CMK (cell line): Measurements from ENCODE around the gene NRXN3.

Experiments used
- DNase-seq: peaks from one replicate; pipeline ENCODE4 v3.0.0-alpha.2; 2010; ENCODE audit warnings: low read depth

NRXN3 gene

DNA sequence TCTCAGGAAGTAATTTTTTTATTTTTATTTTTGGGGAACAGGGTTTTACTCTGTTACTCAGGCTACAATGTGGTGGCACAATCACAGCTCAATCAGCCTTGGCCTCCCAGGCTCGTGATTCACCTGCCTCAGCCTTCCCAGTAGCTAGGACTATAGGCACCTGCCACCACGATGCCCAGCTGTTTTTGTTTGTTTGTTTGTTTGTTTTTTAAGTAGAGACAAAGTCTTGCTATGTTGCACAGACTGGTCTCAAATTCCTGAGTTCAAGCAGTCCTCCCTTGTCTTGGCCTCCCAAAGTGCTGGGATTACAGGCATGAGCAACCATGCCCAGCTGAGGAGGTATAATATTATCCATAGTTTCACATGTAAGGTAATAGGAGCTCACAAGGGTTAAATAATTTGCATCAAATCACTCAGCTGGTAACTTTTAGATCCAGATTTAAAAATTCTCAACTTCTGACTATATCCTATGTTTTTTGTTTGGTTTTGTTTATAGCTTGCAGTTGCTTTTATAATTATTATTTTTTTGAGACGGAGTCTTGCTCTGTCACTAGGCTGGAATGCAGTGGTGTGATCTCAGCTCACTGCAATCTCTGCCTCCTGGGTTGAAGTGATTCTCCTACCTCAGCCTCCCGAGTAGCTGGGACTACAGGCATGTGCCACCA lies 1411.9 kb downstream of the NRXN3 start:
- DNase-seq: no peak

DNA sequence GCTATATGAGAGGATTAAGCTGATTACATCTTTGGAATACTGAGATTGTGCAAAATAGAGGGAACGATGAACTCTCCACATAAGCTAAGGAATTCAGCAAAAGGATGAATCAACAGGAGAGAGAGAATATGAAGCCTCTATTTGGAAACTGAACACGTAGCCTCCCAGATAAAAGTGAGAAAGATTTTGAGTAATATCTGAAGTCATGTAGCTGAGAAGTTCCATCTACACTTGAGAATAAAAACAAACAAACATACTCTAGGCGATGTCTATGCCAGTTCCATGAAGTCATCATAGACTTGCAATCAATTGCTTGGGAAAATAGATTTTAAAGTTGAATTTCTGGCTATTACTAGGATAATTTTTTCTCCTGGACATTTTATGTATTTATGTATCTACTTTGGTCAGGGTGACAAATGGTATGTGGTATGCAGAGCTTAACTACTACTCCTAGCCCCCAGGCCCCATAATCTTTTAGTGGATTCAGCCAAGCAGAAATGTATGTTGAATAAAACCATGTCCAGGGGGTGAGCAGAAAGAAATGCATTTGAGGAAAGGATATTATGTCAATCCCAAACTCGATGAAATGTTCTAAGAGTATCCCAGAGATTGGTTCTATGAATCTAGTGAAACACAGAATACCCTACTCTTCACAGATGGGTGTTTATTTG lies 1413.7 kb downstream of the NRXN3 start:
- no peak for DNase-seq

DNA sequence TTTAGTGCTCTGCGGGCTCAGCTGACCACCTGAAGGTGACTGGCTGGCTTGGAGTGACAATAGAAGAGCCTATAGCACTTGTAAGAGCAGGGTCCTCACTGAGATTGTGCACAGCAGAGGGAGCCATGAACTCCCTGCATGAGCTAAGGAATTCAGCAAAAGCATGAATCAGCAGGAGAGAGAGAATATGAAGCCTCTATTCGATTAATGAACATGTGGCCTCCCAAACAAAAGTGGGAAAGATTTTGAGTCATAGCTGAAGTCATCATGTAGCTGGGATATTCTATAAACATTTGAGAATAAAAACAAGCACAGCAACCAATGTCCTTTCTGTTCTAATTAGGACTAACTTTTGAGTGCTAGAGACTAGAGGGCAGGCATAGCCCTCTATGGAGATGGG lies 1414.5 kb downstream of the NRXN3 start:
- DNase-seq: no peak

DNA sequence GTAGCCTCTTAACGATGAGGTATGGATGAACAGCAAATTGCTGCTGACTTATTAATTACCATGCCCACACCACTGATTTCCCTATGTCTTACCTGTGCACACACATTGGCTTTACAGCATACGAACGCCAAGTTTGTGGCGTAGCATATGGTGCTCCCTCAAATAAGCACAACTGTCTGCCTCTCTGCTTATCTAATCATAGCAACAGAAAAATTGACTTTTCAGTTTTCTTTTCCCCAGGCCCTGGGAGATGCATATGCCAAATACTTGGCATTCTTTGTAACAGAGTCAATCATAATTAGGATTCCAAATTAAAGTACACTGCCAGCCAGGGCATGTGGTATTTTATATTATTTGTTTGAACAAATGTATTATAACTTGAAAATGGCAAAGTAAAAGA lies 1415.7 kb downstream of the NRXN3 start:
- no peak for DNase-seq

DNA sequence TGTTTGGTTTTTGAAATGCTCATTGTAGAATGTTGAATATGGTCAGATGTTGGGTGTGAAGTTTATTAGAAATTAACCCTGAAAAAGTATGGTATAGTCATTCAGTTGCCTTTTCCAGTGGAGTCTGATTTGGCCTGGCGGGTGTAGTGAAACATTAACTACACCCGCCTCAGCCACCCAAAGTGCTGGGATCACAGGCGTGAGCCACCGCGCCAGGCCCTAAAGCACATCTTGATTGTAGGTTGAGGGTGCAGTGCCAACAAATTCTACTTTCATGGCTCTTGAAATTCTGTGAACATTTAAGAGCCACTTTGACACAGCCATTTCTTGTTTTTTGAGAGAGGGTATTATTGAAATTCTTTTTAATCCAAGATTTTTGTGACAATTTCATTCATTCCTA lies 1416.2 kb downstream of the NRXN3 start:
- DNase-seq: no peak

DNA sequence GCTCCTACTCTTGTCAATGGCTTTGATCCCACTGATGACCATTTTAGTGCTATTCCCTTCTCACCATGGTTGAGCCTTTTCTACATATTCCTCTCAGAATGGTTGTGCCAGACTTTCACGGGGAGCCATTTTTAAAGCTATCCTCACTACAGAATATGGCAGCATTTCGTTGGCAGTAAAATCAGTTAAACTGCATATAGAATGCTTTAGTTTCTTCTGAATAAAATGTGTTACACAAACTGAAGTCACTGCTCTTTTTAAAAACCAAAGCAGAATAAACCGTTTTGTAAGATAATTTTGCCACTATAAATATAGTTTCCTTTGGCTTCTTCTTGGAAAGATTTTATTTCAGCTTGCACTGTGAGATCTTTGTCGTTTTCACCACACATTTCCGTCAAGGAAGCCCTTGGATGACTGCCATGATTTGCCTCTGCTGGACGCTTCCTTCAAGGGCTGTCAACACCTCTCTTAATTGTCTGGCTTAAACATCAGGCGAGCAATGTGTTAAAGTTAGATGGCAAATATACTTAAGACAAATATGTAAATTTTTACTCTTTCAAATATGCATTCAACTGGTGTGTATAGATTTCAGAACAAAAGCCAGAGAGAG lies 1416.9 kb downstream of the NRXN3 start:
- no peak for DNase-seq

DNA sequence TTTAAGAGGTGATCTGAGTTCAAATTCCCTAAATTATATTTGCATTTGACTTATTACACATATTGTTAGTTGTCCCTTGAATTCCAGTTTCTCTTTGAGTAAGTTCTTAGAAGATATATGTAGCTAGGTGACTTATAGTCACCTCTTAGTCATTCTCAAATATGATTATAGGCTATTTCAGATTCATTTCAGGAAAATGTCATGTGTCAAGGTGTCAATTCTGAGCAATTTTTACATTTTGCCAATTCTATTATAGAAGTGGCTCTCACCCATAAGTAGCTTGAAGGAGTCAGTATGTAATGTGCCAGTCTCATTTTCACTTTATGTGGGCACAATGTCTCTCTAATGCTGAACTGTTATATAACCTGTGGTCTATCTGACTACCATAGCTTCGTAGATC lies 1417.7 kb downstream of the NRXN3 start:
- no peak for DNase-seq

DNA sequence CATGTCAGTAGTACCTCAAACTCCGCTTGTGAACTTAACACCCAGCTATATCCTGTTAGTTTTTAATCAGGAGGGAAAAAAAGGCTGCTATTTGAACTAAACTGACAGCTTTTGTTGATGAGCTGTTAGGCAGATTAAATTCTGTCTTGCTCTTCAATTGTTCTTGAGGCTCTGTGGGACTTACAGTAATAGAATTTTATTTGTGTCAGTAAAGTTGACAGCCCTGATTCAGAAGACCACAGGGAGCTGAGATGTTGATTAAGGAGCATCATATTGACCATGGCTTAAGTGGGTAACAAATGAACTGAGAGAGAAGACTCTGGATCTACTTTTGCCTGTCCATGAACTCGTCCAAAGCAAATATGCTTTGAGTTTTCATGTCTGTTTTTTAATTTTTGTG lies 1418.2 kb downstream of the NRXN3 start:
- DNase-seq: no peak

DNA sequence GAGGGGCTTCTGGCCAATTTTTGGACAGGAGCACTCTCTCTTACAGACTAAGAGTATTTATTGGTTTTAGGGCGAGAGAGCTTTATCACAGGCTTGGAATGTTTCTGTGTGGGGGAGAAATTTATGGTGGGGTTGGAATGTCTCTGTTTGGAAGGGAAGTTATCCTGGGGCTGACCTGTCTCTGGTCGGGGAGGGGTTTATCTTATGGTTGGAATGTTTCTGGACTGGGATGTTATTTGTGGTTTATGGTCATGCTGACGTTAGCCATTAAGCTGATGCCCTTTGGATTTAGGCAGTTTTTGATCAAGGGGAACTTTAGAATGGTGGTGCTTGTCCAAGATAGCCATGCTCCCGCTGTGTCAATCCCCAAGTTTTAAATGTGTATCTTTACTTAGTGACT lies 1426.4 kb downstream of the NRXN3 start:
- DNase-seq: no peak

DNA sequence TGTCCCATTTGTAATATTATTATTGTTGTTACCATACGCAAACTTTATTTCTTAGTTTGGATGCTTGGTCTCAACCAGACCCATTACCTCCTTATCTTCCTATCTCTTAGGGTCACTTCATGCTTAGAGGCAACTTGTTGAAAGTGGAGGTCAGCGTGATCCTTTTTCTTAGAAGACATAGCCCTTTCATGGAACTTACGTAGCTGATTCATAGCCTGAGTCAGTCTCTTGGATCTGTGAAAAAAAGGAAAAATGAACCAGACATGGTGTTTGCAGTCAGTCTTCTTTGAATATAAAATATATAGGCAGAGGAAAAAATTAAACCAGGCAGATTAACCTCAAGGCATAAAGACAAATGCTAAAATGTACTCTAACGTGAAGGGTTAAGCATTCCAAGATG lies 1427.4 kb downstream of the NRXN3 start:
- no peak for DNase-seq

DNA sequence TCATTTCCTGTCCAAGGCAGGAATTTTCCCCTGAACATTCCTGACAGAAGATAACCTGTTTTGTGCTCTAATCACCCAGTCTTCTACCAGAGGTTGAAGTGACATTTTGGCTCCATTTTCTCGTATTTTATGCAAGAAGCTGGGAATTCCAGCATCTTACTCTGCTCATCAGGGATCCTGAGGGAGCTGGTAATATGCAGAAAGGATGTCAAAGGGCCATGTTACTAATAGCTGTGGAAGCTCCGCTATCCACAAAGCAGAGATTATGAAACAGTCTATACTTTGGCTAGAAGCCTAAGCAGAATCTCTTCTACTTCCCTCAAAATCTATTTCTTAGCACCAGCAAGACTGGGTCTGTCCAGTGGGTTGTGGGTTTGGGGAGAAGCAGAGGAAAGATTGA lies 1428.2 kb downstream of the NRXN3 start:
- no peak for DNase-seq

DNA sequence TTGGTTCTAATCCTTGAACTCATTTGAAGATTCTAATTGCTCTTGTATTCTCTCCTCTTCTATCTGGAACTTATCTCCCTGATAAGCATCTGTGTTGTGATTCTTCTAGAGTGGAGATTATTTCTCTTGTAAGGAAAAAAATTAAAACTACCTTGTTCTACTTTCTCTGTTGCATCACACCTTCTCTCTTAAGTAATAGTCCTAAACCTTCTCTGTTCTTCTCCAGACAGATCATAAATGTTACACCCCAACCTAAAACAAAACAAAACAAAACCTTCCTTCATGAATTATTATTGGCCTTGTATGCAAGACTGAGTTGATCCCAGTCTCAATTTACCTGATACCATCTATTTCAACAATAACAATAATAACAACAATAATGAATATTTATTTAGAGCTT lies 1429.1 kb downstream of the NRXN3 start:
- DNase-seq: no peak

DNA sequence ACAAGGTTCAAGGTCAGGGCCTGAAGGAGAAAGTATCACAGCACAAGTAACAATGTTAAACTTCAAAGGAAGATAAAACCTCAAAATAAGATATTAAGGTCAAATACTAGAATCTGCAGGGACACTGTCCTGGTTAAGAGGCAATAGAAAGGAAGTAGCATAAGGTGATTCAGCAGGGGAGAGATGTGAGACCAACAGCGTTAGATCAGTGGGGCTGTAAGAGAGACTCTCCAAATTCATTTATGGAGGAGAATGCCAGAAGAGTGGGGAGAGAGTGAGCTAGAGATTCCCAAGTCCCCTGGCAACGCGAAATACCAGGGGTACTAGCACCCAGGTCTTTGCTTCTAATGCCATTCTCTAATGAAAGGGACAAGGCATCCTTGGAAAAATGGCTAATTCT lies 1430.2 kb downstream of the NRXN3 start:
- DNase-seq: no peak

DNA sequence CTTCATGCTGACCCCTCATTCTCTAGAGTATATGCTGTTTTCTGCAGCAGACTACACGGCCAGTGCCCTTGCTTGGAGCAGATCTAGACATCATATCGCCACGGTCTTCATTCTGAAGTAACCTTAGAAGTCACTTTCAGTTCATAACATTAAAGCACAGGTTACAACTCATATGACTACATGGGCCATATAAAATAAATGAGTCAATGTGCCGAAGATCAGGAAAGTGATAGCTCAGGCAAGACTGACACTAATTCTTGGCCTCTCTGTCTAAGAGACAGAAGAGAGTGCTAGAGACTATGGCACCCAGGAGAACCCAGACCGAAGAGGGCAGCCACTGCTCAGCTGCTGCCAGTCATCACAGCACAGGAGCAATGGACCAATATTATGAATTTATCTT lies 1431.4 kb downstream of the NRXN3 start:
- DNase-seq: no peak

DNA sequence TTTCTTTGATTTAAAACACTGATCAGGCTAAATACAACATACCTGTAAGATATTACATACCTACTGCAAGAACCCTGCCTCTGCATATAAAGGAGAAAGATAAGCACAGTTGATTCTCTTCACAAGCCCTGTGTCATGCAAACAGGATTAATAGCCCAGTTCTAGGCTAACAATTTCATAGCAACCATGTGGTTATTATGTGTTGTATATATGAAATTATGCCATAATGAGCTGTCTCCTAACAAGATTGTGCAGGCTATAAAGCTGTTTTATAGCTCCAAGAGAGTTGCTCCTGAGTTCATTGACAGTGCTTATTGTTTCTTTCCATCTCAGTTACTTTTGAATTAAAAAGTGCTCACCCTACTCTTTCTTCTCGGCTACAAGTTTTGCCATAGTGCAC lies 1431.9 kb downstream of the NRXN3 start:
- DNase-seq: no peak

DNA sequence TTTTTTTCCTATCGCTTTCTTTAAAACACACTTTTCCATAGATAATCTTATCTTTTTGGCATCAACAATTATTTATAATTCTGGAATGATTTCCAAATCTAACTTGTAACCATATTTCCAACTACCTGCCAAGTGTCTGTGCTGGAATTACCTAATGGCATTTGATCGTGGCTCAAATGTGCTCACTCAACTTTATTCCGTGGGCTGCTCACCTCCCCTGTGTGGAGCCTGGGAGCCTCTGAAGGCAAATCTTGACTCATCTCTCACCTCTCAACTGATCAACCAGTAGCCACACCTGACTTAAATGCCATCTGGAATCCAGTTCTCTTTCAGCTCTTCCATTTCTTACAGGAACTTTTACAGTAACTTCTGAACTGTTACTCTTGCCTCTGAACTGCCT lies 1432.6 kb downstream of the NRXN3 start:
- DNase-seq: no peak

DNA sequence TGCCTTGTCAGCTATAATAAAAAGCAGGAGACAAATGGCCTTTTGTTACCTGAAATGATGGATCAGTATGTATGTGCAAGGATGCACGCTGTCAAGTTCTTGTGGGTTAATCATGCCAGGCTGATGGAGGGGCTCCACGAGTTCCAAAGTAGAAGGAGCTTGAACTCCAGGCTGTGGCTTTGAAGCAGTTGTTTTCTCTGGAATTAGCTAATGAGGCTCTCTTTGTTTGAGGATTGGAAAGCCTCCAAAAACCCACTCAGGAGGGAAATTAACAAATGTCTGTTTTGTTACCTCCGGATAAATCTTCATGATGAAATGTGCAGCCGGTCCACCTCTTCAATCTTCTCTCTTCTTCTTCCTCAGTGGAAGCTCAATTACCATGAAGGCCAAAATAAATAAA lies 1435.7 kb downstream of the NRXN3 start:
- DNase-seq: no peak

DNA sequence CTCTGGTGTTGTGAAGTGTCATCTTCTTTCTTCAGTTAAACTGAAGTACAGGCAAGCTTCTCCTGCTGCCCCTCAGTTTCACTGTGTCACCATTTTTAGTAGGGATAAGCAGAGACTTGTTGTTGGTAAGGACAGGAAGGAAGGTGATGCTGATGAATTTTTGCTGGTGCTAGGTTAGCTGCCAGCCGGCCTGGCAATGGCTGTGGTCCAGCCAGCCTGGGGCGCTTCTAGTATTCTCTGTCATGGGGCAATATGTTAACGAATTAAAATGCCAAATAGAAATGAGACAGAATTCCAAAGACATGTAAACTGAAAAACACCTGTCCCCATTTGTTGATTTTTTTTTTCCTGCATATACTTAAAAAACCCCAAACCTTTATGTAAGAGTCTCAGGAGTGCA lies 1438.3 kb downstream of the NRXN3 start:
- DNase-seq: no peak

DNA sequence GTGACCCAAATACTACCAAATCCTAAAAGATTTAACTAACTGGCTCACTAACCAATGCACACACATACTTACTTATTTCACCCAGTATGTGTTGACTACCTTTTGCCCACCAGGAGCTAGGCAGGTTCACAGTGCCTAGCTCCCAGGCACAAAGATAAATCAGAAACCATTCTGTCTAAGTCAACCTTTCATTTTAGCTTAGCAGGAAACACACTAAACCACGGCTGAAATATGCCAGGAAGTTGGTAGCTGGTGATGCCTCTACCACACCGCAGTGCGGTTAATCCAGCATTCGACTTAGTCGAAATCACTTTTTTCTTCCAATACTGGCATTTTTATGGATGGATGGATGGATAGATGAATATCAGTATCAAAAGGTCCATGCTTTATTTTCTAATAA lies 1443.5 kb downstream of the NRXN3 start:
- no peak for DNase-seq

DNA sequence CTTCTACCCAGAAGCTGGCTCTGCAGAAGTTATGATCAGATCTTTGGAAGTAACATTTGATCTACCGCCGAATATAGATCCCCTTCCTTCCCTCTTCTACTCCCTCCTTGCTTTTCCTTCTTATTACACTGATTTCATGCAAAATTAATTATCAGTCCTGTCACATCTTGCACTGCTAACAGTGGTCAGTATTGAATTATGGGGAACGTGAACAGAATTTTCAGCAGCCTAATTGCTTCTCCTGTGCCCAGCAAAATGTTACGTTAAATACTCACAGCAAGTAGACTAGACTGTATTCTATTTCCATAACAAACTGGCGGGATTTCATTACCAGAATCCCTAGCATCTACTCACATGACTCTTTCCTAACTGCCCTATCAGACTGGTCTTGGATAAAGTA lies 1444.3 kb downstream of the NRXN3 start:
- no peak for DNase-seq

DNA sequence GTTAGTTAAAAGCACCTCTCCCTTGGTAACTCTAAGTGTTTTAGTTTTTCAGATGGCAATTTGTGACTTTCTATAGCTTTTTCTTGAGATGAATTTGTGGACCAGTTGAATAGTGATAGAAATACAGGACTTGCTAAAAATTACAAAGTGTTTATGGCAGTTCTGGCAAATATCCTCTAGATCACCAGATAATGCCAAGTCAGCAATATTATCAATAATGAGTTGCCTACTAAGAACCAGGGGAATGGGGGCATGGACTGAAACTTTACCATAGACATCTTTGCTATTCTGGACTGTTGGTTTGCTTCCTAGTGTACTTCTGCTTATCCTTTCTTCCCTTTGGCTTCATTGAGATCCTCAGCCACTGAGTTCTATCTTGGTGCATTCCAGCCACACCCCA lies 1456.9 kb downstream of the NRXN3 start:
- no peak for DNase-seq

DNA sequence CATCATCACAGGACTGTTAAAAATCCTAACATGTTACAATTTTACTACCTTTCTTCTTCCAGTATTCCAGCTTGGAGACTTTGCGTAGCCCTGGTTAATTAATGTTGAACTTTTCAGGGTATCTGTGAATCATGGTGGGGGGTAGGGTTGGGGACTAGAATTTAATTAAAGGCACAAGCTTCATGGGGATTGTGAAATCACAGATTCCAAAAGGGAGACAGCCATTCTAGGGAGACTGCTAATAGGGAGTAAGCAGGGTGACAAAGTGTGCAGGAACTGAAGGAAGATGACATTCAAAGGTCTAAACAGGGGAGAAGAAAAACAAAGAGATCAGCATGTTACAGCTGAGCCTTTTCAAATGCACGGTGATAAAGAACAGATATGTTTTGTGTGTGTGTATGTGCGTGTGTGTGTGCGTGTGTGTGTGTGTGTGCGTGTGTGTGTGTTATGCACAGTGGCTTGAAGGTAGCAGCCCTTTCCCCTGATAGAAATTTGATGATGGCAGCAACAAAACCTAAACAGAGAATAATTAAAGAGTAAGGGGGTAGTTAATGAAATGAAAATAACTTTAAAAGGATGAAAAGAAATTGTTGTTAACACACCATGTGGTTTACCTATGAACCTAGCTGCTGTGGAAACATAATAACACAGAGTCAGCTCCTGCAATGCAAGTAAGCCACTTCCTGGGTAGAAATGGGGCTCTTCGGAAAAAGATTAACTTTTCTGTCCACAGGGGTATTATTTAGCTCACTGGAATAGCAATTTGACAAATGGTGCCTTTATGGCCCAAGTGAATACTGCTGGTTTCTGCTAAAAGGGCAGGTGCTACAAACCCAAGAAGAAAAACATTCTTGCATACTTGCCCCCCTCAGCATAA lies 1459.5 kb downstream of the NRXN3 start:
- DNase-seq: no peak
